Heart right ventricle (tissue), 16 donors: ENCODE results near the gene IQCF5. TPM values are rescaled to one million over a fixed set of nuclear protein-coding genes. Genes with fewer than 3 reads are reported as not detected.

Experiments used
- ATAC-seq, 8 donors: fragments of 200-7000 bp; cut with Tn5 transposase; one replicate each; pipeline ENCODE4 v1.9.1; 2020; ENCODE audit warnings: mild to moderate bottlenecking in 8 of 8, moderate library complexity in 8 of 8, moderate number of reproducible peaks in 1 of 8
- DNase-seq, 2 donors: peaks; one replicate each; pipeline ENCODE4 v3.0.0-alpha.2; 2020
- H3K27ac ChIP-seq, 10 donors: fragments of 200-600 bp; sonication (generic) in 2 of 10; one replicate each; pipeline versions ENCODE4 v1.5.0 to v1.8.0; 2020 to 2022; ENCODE audit warnings: mild to moderate bottlenecking in 3 of 10
- H3K27me3 ChIP-seq, 7 donors: fragments of 200-600 bp; one replicate each; pipeline ENCODE4 v1.8.0; 2021 to 2022; ENCODE audit warnings: mild to moderate bottlenecking in 2 of 7
- H3K36me3 ChIP-seq, 9 donors: fragments of 200-600 bp; sonication (generic) in 1 of 9; one replicate each; pipeline versions ENCODE4 v1.5.0 to v1.8.0; 2020 to 2022; ENCODE audit warnings: mild to moderate bottlenecking in 2 of 9
- H3K4me1 ChIP-seq, 9 donors: fragments of 200-600 bp; sonication (generic) in 1 of 9; one replicate each; pipeline versions ENCODE4 v1.5.0 to v1.8.0; 2020 to 2022; ENCODE audit warnings: mild to moderate bottlenecking in 4 of 9
- H3K4me3 ChIP-seq, 10 donors: fragments of 200-600 bp; sonication (generic) in 2 of 10; one replicate each; pipeline versions ENCODE4 v1.5.0 to v1.8.0; 2020 to 2022; ENCODE audit warnings: mild to moderate bottlenecking in 7 of 10, moderate library complexity in 2 of 10
- H3K9me3 ChIP-seq, 11 donors: fragments of 200-600 bp in 10 of 11; sonication (generic) in 2 of 11; one replicate each; pipeline versions ENCODE4 v1.5.0 to v1.8.0; 2013 to 2022; ENCODE audit warnings: mild to moderate bottlenecking in 2 of 11, control low read depth in 1 of 11, moderate library complexity in 1 of 11
- CTCF ChIP-seq, 9 donors: fragments of 200-600 bp; sonication (generic) in 2 of 9; IDR thresholded peaks; one replicate each; pipeline versions ENCODE4 v1.5.0 to v1.8.0; 2021 to 2022; ENCODE audit warnings: antibody characterized with exemption in 9 of 9, mild to moderate bottlenecking in 5 of 9, moderate library complexity in 1 of 9
- WGBS, 2 donors: extraction: QIAGEN DNeasy Blood & Tissue Kit; methylation state at CpG; one replicate each; pipeline ENCODE4 v1.1.7; 2013; ENCODE audit warnings: inconsistent platforms in 1 of 2; 5-methylcytosine and 5-hydroxymethylcytosine counted together
- intact Hi-C, 10 donors: fragments of 100-400 bp; cut with DNase I; formaldehyde crosslinking; loops; one replicate each; pipeline versions ENCODE4 v1.11.1 to v1.14.2; 2022
- long read RNA-seq, 3 donors: library from polyadenylated mRNA; unstranded; transcript quantifications; one replicate each; pipeline ENCODE4 v2.0.0, GENCODE V29; 2020 to 2021
- polyA plus RNA-seq, 2 donors: library from polyadenylated mRNA; stranded (reverse); fragments of 200-250 nt; gene quantifications; one replicate each; pipeline ENCODE4 v1.2.3, GENCODE V29; 2013
- total RNA-seq, 10 donors: library from RNA; stranded (reverse); fragmentation: NEBNext Ultra II Directional in 3 of 10; extraction: Animal tissue kit (Norgen Biotek cat#: 25700) in 3 of 10; gene quantifications; one replicate each; pipeline versions ENCODE4 v1.2.1 to v1.2.4, GENCODE V29; 2021 to 2023
- donor health status: Arrhythmogenic right ventricular cardiomyopathy.
- donor health status: ischemic (EF 13 %, LVEDD 7.1; RV severe dilation, severe dysfunction).
- donor health status: healthy with polysubstance abuse.
- donor health status: DM: no; HTN: yes; CAD: no.
- donor health status: DM: no; HTN: no; CAD: no.
- donor health status: ischemic (EF 25% LVEDD 6.9; RV normal size, moderate dysfunction).
- donor health status: ischemic (EF 25% LVEDD 5.7; RV mildly dilated, moderate dysfunction).
- donor health status: healthy.
- donor health status: DM: yes; HTN: yes; CAD: no.
- donor health status: Ischemic cardiomyopathy.
- donor health status: ischemic (EF 35%, LVEDD 5.7; RV mildly dilated, moderate dysfunction).
- donor health status: nonischemic (EF 11% LVEDD 7.7; RV severe dilation, severe dysfunction).
- donor health status: DM: yes; HTN: yes; CAD: no.
- donor health status: PGD.
- donor health status: ischemic (EF 29% LVEDD 5.4; RV normal size, mild dysfunction).
- donor health status: nonischemic (EF 23%, LVEDD 6.1; RV moderate dilation, normal function).

Gene IQCF5
- total RNA-seq, result not detected
- not detected for polyA plus RNA-seq
- long read RNA-seq, donor 1, result 0 reads
- long read RNA-seq, donor 2, result 0 reads
- long read RNA-seq, donor 3, result 0 reads

DNA sequence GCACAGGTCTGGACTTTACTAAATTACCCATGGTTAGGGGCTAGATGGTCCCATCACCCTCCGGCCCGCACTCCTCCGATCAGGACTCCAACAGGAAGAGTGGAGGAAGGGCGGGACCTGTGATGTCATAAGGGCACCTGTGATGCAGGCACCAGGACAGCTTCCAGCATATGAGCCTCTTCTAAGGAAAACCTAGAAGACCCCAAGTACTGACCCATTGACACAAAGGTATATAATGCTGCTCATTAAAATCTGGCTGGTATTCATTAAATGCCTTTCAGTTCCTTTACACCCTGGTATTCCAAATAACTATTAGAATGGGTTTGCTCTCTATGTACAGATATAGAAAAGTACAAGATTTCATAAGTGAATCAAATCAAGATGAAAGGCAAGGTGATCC lies at the start of gene IQCF5:
Gene IQCF5, minus strand, starts transcription at position 101 of the 400 bp plus-strand sequence. Its CDS starts 70 bp downstream, at position 31.
- no peak for ATAC-seq
- TF ChIP-seq CTCF (IDR thresholded peaks at IDR 0.05), result no peak
- WGBS, 2 donors, result 80 to 87% methylated on average over 4 of the region's 4 CpGs
- Histone ChIP-seq H3K9me3 (no peaks in the 10 kb centered on the region), H3K36me3 (no peaks in the 10 kb centered on the region), H3K4me1 (no peaks in the 10 kb centered on the region), H3K27ac (no peak within 1 kb of the TSS), H3K27me3 (peaks cover 0 to 46% (median 10%) of the 10 kb centered on the region in 7 donors), H3K4me3 (no peak within 1 kb of the TSS)
- DNase-seq, result no peak
- intact Hi-C loops, result no loop called here

DNA sequence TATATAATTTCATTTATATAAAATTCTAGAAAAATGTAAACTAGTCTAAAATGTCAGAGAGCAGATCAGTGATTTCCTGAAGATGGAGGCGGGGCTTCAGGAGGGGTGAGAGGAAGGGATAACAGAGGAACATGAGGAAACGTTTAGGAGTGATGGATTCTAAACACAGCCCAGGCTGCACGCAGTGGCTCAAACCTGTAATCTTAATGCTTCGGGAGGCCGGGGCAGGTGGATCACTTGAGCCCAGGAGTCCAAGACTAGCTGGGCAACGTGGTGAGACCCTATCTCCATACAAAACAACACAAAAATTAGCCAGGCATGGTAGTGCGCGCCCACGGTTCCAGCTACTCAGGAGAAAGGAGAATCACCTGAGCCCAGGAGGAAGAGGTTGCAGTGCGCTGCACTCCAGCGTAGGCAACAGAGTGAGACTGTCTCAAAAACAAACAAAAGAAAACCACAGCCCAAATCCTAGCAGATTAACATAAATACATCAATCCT lies 45.7 kb upstream of the IQCF5 start:
- TF ChIP-seq CTCF (IDR thresholded peaks at IDR 0.05), result no peak
- DNase-seq (no peak), ATAC-seq (no peak)
- H3K4me1 ChIP-seq, result no peaks in the 10 kb centered on the region
- no peaks in the 10 kb centered on the region for H3K27me3 ChIP-seq
- H3K36me3 ChIP-seq, result no peaks in the 10 kb centered on the region
- no peak overlapping the region for H3K27ac ChIP-seq
- no peaks in the 10 kb centered on the region for H3K9me3 ChIP-seq
- WGBS, 2 donors, result 77 to 82% methylated on average over 11 of the region's 11 CpGs
- intact Hi-C loops, result no loop called here
- H3K4me3 ChIP-seq, result no peak overlapping the region

DNA sequence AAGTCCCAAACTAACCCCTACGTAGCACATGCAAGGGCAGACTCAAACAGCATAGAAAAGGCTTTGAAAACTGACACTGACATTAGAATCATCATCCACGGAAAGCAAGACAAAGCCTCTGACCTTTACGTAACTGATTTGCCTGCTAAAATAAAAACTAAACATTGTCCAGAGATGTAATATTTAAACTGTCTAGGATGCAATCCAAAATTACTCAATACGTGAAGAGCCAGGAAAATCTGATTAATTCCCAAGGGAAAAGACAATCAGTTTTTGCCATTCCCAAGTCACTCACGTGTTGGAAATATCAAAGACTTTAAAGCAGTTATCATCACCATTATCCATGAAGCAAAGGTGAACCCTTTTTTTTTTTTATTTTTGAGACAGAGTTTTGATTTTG lies 41.0 kb upstream of the IQCF5 start:
- intact Hi-C loops, result no loop called here
- WGBS, 2 donors, result 53 to 55% methylated on average over 5 of the region's 5 CpGs
- TF ChIP-seq CTCF (IDR thresholded peaks at IDR 0.05), result no peak
- no peak overlapping the region for H3K27ac ChIP-seq
- ATAC-seq (no peak), DNase-seq (no peak)
- H3K27me3 ChIP-seq, result no peaks in the 10 kb centered on the region
- H3K9me3 ChIP-seq, result no peaks in the 10 kb centered on the region
- H3K4me3 ChIP-seq, result no peak overlapping the region
- no peaks in the 10 kb centered on the region for H3K4me1 ChIP-seq
- no peaks in the 10 kb centered on the region for H3K36me3 ChIP-seq

DNA sequence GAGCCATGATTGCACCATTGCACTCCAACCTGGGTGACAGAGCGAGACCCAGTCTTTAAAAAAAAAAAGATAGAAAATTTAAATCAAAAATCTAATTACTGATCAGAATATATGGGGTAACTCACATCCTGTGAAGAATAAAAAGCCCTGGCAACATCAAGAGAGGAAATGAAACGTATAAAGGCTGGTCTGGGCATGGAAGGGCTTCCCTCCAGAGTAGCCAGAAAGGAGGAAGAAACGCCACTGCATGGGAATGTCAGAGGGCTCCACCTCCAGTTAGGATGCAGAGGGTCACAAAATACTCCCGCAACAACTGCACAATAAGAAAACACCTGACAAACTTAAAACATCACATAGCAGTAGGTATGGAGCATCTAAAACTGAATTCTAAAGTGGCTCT lies 32.6 kb upstream of the IQCF5 start:
- peaks cover 0 to 11% (median 0%) of the 10 kb centered on the region in 11 donors for H3K9me3 ChIP-seq
- intact Hi-C loops, result no loop called here
- DNase-seq (no peak), ATAC-seq (no peak)
- no peak for TF ChIP-seq CTCF (IDR thresholded peaks at IDR 0.05)
- H3K4me3 ChIP-seq, result no peak overlapping the region
- 66 to 78% methylated on average over 4 of the region's 4 CpGs for WGBS, 2 donors
- no peaks in the 10 kb centered on the region for H3K36me3 ChIP-seq
- H3K4me1 ChIP-seq, result no peaks in the 10 kb centered on the region
- H3K27ac ChIP-seq, result no peak overlapping the region
- H3K27me3 ChIP-seq, result no peaks in the 10 kb centered on the region
